ENCODE results near the gene FAM13C.

GRCh38 chr10:59284118-59284975, 78.0 kb downstream of the FAM13C start:
- TF ChIP-seq, protein P1, sequence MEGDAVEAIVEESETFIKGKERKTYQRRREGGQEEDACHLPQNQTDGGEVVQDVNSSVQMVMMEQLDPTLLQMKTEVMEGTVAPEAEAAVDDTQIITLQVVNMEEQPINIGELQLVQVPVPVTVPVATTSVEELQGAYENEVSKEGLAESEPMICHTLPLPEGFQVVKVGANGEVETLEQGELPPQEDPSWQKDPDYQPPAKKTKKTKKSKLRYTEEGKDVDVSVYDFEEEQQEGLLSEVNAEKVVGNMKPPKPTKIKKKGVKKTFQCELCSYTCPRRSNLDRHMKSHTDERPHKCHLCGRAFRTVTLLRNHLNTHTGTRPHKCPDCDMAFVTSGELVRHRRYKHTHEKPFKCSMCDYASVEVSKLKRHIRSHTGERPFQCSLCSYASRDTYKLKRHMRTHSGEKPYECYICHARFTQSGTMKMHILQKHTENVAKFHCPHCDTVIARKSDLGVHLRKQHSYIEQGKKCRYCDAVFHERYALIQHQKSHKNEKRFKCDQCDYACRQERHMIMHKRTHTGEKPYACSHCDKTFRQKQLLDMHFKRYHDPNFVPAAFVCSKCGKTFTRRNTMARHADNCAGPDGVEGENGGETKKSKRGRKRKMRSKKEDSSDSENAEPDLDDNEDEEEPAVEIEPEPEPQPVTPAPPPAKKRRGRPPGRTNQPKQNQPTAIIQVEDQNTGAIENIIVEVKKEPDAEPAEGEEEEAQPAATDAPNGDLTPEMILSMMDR (IDR thresholded peaks at IDR 0.05), result no peak
- TF ChIP-seq POLR2A (IDR thresholded peaks at IDR 0.05), result no peak
